GM21390 (cell line): ENCODE results near the gene SLC34A3.
A peak's percentile ranks its signal among the peaks of the same experiment; 100 is the strongest.
"Not testable (repeated sequence)": the region's sequence is repeated elsewhere in the genome, so short reads cannot be mapped to it uniquely, and the experiment has no call there.

Experiments used
- ATAC-seq: cut with Tn5 transposase; IDR thresholded peaks from one replicate; pipeline ENCODE4 v1.9.1; 2021; ENCODE audit not compliant: unreplicated experiment

Gene SLC34A3

GRCh38 chr9:137228968-137229896 is 1.5 kb upstream of the SLC34A3 start:
- ATAC-seq: no peak

- no peak for ATAC-seq
Measured at GRCh38 chr9:137229903-137230704, 597 bp upstream of the SLC34A3 start.

- no peak for ATAC-seq
Measured at GRCh38 chr9:137231372-137232039, 805 bp downstream of the SLC34A3 start.

- ATAC-seq: no peak
Measured at GRCh38 chr9:137232101-137232500, 1.4 kb downstream of the SLC34A3 start.

- ATAC-seq: no peak
Measured at GRCh38 chr9:137232510-137232909, 1.8 kb downstream of the SLC34A3 start.

GRCh38 chr9:137233143-137233980 is 2.7 kb downstream of the SLC34A3 start:
- no peak for ATAC-seq

GRCh38 chr9:137234055-137234697 is 3.5 kb downstream of the SLC34A3 start:
- ATAC-seq: no peak

- no peak for ATAC-seq
Measured at GRCh38 chr9:137234758-137235423, 4.2 kb downstream of the SLC34A3 start.

- ATAC-seq: no peak
Measured at GRCh38 chr9:137235424-137236237, 4.9 kb downstream of the SLC34A3 start.

- no peak for ATAC-seq
Measured at GRCh38 chr9:137236238-137236935, 5.7 kb downstream of the SLC34A3 start.

- ATAC-seq: no peak
Measured at GRCh38 chr9:137236936-137237421, 6.3 kb downstream of the SLC34A3 start.

- no peak for ATAC-seq
Measured at GRCh38 chr9:137237759-137238726, 7.3 kb downstream of the SLC34A3 start.

- ATAC-seq: not testable (repeated sequence)
Measured at GRCh38 chr9:137239541-137240200, 9.0 kb downstream of the SLC34A3 start.

GRCh38 chr9:137240318-137240840 is 9.7 kb downstream of the SLC34A3 start:
- ATAC-seq: peak; percentile 28

GRCh38 chr9:137240841-137241489 is 10.3 kb downstream of the SLC34A3 start, which contains the start of gene TUBB4B:
Gene TUBB4B, plus strand, starts transcription at chr9:137241287. Its CDS starts 74 bp downstream, at chr9:137241361.
- ATAC-seq: peak; percentile 70
